Measurements from ENCODE around the gene GAS7.

DNA sequence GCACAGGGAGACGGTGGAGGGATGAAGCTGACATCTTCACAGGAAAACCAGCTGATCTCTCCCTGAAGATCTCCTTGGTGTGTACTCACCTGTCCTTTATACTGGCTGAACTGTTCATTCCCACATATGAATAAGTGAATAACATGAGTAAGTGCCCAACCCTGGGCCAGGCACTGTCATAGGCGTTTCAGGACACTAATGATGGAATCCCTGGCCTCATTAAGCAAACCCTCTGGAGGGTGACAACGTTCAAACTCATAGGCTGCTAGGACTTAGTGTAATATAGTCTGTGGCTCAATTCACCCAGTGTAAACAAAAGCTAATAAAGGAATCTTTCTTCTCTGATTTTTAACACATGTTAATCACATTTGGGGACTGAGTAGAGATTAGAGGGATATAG is 24.5 kb downstream of the GAS7 start:
- TF ChIP-seq, protein P1, sequence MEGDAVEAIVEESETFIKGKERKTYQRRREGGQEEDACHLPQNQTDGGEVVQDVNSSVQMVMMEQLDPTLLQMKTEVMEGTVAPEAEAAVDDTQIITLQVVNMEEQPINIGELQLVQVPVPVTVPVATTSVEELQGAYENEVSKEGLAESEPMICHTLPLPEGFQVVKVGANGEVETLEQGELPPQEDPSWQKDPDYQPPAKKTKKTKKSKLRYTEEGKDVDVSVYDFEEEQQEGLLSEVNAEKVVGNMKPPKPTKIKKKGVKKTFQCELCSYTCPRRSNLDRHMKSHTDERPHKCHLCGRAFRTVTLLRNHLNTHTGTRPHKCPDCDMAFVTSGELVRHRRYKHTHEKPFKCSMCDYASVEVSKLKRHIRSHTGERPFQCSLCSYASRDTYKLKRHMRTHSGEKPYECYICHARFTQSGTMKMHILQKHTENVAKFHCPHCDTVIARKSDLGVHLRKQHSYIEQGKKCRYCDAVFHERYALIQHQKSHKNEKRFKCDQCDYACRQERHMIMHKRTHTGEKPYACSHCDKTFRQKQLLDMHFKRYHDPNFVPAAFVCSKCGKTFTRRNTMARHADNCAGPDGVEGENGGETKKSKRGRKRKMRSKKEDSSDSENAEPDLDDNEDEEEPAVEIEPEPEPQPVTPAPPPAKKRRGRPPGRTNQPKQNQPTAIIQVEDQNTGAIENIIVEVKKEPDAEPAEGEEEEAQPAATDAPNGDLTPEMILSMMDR (IDR thresholded peaks at IDR 0.05) = no peak
- no peak for TF ChIP-seq POLR2A (IDR thresholded peaks at IDR 0.05)
- TF ChIP-seq POLR2AphosphoS5 (IDR thresholded peaks at IDR 0.05) = no peak

All from prostate gland (tissue), 2 donors.